T-helper 1 cell (primary cell): ENCODE data around the gene PEX11B.

Experiments
- DNase-seq, 5 donors: peaks; one replicate each; pipeline ENCODE4 v3.0.0-alpha.2; 2012 to 2020
- total RNA-seq, 4 donors: gene quantifications; one replicate each; lab custom pipeline; 2026; lab: John Stamatoyannopoulos, UW

PEX11B gene
- total RNA-seq, result 5.6 to 14.6 (median 7.7) reads per million in 4 donors

DNA sequence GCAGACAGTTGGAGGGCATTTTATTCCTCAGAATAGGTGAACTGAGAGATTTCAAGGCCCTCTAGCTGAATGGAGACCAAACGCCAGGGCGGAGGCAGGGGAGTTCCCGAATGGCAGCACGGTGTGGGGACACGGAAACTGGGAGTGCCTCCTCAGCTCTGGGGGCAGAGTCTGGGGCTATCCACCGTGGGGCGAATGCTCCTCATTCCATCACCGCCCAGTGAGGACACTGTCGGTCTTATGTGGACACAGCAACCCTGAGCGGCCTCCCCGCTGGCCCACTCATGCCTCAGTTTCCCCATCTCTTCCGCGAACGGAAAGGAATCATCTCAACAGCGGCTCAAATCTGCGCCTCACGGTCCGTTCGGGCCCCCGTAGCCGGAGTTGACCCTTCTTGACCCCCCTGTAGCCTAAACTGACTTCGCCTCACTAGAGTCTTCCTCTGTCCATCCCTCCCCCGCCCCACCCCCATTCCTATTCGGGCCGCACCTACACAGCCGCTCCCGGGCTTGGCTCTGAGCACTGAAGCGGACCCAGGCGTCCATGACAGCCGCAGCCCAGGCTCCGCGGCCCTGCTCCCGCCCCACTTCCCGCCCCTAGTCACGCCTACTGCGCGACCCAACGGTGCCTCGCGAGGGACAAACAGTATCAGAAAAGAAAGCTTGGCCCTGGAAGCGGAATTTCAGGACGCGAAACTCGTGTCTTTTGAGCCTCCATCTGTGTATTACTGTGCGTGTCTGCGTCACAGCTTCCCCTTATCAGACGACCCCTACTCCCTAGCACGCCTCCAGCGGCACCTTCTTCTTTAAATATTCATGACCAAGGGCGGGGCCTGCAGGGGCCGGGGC, at the start of gene PEX11B:
TSS of gene PEX11B (minus strand) at position 574 of the 848 bp plus-strand sequence. CDS start at position 545, 29 bp downstream.
- DNase-seq, result peak; percentile 80 to 91 (median 87)

DNA sequence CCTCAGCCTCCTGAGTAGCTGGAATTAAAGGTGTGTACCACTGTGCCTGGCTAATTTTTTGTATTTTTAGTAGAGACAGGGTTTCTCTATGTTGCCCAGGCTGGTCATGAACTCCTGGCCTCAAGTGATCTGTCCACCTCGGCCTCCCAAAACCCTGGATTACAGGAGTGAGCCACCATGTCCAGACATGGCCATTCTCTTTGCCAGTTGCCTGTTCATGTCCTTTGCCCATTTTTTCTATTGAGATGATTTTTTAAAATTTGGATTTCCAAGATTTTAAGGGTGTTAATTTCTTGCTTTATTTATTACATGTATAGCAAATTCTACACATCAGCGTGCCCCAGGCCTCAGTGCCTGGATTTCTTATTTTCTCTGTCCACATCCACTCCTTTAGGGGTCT, 48.8 kb upstream of the PEX11B start:
- no peak for DNase-seq

DNA sequence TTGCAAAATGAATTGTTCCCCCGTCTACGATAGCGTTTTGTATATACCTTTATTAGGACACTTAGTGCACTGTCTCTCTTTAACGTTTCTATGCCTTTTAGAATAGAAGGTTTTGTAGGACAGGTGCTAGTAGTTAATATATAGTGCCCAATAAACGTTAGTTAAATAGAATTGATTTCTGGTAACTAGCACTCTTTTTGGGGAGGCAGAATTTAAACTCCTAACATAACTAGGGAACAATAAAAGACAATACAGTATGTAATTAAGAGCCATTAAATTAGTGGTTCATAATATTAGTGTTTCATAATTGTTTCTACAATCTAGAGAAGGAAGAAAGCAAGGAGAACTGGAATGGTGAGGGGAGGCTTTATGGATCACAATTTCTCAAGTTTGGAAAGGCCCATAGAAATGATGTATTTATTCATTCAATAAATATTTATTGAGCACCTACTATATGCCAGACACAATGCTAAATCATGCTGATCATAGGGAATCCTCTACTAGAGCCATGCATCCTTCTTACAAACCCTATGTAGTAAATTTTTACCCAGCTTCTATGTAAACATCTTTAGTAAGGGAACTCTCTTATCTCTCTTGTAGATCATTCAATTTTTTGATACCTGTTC, 46.7 kb upstream of the PEX11B start:
- no peak for DNase-seq

DNA sequence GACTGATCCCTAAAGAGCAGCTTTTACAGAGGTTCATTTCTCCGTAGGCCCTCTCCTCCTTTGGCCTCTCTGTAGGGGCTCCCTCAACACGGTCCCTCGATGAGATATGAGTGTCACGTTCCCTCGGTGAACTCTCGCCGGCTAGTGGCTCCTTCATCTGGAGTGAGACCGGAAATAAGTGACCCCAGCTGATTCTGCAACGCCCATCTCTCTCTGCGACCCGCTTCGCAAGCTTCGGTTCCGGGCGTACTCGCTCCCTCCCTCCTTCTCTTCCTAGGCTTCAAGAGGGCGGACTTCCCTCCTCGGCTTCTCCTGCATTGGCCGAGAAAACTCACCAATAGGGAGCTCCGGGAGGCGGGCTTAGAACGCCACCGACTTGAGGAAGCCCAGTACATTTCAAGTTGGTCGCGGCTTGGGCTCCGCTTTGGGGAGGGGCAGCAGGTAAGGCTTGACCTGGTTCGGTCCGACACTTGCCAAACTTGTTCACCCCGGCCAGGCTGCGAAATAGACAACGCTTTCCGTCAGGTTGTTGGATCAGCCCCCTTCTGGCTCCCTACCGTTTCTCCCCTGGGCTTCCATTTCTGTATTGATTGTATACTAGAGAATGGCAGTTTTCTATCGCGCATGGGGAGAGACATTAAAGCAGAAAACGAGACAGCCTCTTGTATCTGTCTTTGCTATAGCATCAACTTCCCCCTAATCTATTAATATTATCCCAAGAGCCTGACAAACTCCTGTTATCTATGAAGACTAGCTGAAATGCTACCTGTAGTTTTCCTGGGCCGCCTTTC, 46.0 kb upstream of the PEX11B start, which contains the start of the genes ANKRD34A and POLR3GL:
TSS of gene ANKRD34A (minus strand) at position 248 of the 791 bp plus-strand sequence. CDS start 2,816 bp downstream, outside the sequence.
TSS of gene POLR3GL (plus strand) at position 363 of the 791 bp plus-strand sequence. CDS start 10,176 bp downstream, outside the sequence.
- peak; percentile 79 to 93 (median 86) for DNase-seq

- no peak for DNase-seq
Measured at GRCh38 chr1:145963265-145964019, 44.9 kb upstream of the PEX11B start.

DNA sequence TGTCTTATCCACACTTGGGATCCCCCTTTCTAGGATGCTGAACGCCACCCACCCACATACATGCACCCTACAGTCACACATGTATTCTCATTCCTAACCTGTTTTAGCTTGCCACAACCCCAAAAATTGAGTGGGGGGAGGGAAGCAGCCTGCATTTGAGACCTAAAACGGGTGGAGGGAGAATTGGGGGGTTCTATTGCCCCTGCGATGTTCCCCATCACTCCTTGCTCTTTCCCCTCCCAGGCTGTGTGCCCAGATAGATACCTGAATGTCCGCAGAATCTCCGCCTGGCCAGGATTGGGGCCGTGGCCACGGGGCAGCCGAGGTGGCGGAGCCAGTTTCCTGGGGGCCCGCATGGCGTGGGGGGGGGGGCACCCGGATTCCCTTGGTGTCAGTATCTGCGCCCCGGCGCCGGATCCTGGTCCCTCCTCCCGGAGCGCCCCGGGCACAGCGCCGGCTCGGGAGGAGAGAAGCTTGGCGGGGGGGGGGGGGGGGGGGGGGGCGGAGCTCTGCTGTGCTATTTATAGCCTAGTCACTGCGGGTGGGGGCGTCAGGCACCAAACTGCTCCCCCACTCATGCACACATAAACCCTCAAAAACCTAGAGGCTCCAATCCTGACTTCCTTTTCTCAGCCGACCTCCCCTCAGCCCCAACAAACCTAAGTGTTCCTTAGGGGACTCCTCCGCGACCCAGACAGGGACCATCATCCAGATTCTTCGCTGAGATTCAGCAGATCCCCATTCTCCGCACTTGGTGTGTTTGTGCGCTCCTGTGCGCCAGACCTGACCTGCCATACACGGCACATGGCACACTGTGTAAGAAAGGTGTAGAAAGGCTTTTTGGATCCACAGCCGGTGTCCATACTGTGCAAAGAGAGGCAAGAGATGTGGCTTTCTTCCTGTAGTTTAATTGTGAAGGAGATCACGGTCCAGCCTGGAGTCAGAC, 43.9 kb upstream of the PEX11B start:
- peak in 4 of 5 donors; percentile 19 to 38 (median 22) for DNase-seq

DNA sequence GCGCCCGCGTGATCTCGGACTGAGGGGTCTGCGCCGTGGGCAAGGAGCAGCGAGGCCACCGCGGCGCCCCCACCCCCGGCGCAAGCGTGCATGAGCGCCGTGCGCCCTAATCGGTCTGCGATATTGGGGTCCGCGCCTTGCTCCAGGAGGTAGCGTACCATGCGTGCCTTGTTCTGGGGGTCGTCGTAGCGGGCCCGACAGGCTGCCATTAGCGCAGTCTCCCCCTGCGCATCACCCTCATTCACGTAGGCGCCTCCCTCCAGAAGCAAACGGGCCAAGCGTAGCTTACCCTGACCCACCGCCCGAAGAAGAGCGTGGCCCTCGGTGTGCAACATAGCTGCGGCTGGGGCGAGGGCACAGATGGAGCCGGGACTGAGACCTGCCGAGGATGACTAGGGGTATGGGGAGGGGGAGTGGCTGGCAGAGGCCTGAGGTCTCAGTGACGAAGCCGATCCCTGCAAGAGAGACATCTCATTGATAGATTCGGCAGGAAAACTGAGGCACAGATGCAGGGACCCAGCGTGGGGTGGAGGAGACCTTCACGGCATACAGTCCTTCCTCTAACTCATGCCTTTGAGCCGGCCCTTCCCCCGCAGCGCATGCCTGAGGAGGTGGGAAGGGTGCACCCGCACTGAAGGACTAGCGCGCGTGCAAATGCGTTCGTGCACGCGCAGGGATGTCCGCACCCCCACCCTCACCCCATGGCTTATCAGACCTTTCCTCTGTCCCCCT, 43.1 kb upstream of the PEX11B start:
- peak; percentile 10 to 56 (median 24) for DNase-seq

GRCh38 chr1:145961109-145961424, 42.5 kb upstream of the PEX11B start:
- no peak for DNase-seq

DNA sequence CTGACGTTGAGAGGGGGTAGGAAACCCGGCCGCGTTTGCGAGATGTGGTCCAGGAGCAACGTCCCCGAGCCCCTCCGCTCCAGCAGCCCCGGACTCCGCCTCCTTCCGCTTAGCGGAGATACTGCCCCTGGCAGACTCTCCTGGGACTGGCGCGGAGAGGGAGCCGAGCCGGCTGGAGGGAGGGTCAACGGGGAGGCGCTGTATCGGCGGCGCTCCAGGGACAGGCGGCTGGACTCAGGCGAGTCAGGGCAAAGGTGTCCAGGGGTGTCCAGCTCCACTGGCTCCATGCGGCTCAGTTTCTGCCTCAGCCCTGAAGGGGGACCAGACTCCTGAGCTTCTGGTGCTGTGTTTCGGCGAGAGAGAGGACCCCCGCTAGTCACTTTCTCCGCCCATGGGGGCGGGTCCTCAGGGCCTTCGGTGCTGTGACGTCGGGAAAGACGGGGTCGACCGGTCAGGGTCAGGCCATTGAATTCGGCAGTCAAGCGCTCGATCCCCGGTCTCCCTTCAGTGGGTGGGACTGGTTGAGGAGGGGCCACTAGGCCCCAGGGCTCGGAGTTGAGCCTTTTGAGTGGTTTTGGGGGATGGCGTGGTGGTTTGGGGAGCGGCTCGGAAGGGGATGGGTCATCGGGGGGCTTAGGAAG, 42.1 kb upstream of the PEX11B start:
- peak; percentile 41 to 60 (median 45) for DNase-seq

DNA sequence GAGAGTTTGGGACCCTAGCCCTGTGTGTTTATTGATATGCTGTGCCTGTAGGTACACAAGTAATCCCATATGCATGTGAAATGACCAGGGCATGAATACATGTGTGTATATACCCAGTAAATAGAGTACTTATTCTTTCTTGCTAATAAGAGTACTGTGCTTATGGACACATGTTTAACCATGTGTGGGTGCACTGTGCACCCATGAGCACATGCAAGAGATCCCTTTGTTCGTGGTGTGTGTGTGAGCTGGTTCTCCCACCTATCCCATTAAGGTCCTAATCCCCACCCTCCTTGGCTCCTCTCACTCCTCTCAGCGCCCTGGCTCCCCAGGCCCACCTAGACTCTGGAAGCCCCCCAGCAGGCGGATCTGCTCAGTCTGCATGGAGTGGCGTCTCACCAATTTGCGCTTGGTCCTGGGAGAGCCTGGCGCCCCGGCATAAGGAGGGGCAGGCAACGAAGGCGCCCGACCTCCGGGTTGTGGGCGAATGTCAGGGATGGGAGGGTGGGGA, 41.5 kb upstream of the PEX11B start:
- no peak for DNase-seq

- DNase-seq, result no peak
Measured at GRCh38 chr1:145959333-145959732, 40.8 kb upstream of the PEX11B start.

DNA sequence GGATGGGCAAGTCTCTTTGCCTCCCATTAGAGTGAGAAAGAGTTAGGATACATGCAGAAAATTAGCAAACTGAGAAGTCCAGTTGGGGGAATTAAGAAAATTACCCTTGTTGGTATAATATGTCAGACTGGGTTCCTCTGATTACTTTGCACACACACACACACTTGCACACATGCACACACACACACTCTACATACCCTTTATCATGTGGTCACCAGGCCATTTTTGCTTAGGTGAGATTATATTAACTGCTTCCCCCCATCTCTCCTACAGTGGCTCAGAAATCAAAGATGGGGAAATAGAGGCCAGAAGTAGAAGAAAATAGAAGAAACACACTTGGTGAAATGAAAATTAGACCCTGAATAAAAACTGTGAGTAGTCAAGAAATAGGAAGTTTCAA, 40.2 kb upstream of the PEX11B start:
- no peak for DNase-seq

DNA sequence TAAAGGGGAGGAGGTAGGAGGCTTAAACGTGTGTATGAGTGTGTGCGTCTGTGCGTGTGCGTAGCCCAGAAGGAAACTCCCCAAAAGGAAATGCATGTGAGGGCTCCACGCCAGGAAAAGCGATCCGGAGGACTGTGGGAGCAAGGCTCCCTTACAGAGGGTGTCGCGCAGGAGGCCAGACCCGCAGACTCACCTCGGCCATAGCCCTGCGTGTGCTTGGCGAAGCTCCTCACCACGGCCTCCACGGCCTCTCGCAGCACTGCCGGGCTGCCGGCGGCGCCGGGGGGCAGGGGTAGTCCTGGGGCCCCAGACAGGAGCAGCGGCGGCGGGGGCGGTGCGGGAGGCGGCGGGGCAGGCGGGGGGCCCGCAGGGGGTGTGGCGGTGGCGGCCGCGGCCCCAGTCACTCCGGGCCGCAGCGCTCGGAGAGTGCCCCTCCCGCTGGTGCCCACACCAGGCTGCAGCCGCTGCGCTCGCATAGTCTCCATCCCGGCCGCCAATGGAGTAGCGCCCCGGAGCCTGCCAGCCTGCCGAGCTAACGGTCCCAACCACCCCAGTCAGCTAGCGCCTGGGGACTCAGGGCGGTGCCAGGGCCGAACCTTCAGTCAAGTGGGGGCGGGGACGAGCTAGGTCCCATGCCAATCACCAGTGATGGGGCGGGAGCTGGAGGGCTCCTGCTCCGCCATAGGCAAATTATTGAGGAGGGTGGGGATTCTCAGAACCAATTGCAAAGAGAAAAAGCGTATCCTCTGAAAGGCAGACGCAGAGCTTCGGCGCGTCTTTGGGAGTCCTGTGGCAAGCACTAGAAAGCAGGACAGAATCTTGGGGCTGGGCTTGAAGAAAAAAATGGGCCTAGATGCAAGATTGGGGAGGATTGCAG, 39.2 kb upstream of the PEX11B start, which contains the start of gene LIX1L:
TSS of gene LIX1L (minus strand) at position 575 of the 877 bp plus-strand sequence. CDS start at position 485, 90 bp downstream.
- peak; percentile 87 to 96 (median 93) for DNase-seq

DNA sequence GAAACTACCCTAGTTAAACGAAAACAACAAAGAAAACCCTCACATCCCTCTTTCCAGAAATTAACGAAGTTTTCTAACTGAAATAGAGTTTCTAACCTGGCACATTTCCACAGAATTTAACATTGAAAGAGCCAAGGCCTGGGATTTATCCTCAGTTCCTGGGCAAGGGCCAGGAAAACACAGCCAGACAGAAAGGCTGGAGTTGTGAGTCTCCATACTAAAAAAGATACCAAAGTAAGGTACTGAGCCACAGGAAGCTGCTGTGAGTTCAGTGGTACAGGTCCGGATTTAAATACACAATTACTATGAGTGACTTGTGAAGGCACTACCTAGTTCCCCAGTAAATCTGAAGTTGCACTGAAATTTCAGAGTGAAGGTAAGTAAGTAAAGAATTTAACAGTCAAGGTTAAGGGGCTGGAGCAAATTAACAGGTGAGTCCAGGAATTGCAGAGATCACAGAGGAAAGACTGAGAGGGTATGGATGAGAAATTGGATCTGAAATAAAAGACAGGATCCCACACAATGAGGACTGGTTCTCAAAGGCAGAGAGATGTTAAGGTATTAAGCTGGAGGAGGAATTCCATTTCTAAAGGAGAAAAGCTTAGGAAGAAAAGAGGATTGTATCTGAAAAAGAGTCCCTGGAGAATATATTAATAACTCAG, 38.4 kb upstream of the PEX11B start:
- peak in 1 of 5 donors; percentile 28 for DNase-seq

DNA sequence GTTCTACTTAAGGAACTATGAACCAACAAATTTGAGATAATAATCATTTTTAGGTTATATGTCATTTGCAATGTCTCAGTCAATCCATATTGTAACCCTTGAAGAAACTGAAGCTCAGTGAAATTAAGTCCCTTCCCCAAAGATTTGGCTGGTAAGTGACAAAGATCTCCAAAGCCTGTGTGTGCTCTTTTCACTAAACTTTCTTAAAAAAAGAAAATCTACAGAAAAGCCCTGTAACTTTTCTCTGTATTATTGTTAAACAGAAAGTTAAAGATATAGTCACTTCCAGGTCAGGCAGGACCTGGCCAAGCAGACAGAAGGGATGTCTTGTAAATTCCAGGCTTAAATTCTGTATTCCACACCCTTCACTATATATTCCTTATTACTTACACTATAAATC, 37.8 kb upstream of the PEX11B start:
- no peak for DNase-seq

DNA sequence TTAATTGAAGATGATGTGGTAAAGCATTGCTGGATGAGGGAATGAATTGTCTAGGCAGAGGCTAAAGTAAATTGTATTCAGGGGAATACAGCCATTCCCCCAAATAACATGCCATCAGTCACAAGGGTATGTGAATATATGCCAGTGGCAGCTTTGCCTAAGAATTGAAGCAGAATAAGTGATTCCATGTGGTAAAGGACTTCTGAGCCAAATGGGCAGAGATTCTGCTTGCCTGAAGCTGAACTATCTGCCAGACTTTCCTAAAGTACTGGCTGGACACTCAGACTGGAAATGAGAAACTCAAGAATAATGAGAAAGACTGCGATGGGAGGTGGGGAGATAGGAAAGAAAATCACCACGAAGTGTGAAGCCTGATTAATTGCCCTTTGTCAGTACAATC, 36.9 kb upstream of the PEX11B start:
- DNase-seq, result no peak

GRCh38 chr1:145953861-145954260, 35.3 kb upstream of the PEX11B start:
- DNase-seq, result no peak

DNA sequence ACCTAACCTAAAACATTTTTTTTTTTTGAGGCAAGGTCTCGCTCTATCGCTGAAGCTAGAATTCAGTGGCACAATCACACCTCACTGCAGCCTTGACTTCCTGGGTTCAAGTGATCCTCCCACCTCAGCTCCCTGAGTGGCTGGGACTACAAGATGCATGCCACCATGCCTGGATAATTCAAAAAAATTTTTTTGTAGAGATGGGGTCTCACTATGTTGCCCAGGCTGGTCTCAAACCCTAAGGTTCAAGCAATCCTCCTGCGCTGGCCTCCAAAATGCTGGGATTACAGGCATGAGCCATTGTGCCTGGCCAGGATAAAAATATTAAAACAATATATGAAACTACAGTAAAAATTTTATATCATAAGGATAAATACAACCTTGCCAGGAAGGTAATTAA, 34.4 kb upstream of the PEX11B start:
- DNase-seq, result no peak
